Measurements from ENCODE around the gene NFAT5.

NFAT5 gene

DNA sequence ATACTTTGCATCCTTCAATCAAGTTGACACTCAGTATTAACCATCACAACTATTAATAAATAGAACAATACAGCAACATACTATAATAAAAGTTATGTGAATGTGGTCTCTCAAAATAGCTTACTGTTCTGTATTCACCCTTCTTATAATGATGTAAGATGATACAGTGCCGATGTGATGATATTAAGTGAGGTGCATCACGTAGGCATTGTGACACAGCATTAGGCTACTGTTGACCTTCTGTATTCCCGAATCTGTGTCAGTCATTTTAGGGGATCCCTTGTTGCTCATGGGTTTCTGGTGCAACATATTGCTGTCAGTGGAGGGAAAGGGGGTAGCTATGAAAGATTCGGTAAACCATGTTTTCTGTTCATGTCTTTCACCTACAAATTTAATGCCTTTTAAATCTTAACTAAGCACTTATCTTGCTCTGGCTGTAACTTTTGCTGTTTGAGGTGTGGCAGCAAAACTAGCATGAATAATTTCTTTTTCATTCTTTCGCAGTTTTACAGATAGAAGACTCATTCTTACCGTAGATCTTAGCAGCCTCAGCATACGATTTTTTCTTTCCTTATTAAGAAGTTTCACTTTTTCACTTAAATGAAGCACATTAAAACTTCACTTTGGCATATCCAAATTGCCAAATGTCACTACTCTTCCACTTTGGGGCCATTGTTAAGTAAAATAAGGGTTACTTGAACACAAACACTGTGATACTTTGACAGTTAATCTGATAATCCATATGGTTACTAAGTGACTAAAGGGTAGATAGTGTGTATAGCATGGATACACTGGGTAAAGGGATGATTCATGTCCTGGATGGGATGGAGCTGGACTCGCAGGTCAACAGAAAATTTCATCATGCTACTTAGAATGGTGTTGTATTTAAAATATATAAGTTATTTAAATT lies 29.6 kb downstream of the NFAT5 start:
- no peak for TF ChIP-seq CTCF (IDR thresholded peaks at IDR 0.05; ENCODE audit: borderline replicate concordance, control extremely low read depth, extremely low read depth, insufficient read depth, missing control alignments)

GRCh38 chr16:69596801-69597200 lies 31.0 kb downstream of the NFAT5 start:
- no peak for DNase-seq (ENCODE audit: low spot score)
- in situ Hi-C loops (cut with MboI; ENCODE audit: low sequenced_read_pairs, unreplicated experiment) = no loop called here

More for the DNA sequence above, 29.6 kb downstream of the NFAT5 start:
- DNase-seq (ENCODE audit: low spot score) = no peak
- in situ Hi-C loops (cut with MboI; ENCODE audit: low sequenced_read_pairs, unreplicated experiment) = no loop called here

GRCh38 chr16:69598045-69598444 lies 32.3 kb downstream of the NFAT5 start:
- no peak for TF ChIP-seq CTCF (IDR thresholded peaks at IDR 0.05; ENCODE audit: borderline replicate concordance, control extremely low read depth, extremely low read depth, insufficient read depth, missing control alignments)
- in situ Hi-C loops (cut with MboI; ENCODE audit: low sequenced_read_pairs, unreplicated experiment) = no loop called here
- DNase-seq (ENCODE audit: low spot score) = no peak

More at GRCh38 chr16:69596801-69597200, 31.0 kb downstream of the NFAT5 start:
- TF ChIP-seq CTCF (IDR thresholded peaks at IDR 0.05; ENCODE audit: borderline replicate concordance, control extremely low read depth, extremely low read depth, insufficient read depth, missing control alignments) = no peak

- in situ Hi-C loops (cut with MboI; ENCODE audit: low sequenced_read_pairs, unreplicated experiment) = no loop called here
- TF ChIP-seq CTCF (IDR thresholded peaks at IDR 0.05; ENCODE audit: borderline replicate concordance, control extremely low read depth, extremely low read depth, insufficient read depth, missing control alignments) = no peak
- no peak for DNase-seq (ENCODE audit: low spot score)
Measured at GRCh38 chr16:69599731-69600130, 34.0 kb downstream of the NFAT5 start.

GRCh38 chr16:69600202-69600601 lies 34.4 kb downstream of the NFAT5 start:
- no peak for DNase-seq (ENCODE audit: low spot score)
- in situ Hi-C loops (cut with MboI; ENCODE audit: low sequenced_read_pairs, unreplicated experiment) = no loop called here
- no peak for TF ChIP-seq CTCF (IDR thresholded peaks at IDR 0.05; ENCODE audit: borderline replicate concordance, control extremely low read depth, extremely low read depth, insufficient read depth, missing control alignments)

DNA sequence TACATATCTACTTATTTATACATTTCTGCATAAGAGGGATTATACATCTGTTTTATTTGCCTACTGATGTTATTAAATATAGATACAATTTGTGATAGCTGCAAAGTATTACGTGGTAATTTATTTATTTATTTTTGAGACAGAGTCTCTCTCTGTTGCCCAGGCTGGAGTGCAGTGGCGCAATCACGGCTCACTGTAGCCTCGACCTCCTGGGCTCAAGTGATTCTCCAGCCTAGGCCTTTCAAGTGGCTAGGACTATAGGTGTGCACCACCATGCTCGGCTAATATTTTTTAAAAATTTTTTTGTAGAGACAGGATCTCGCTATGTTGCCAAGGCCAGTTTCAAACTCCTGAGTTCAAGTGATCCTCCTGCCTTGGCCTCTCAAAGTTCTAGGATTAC lies 35.5 kb downstream of the NFAT5 start:
- no peak for DNase-seq (ENCODE audit: low spot score)
- no peak for TF ChIP-seq CTCF (IDR thresholded peaks at IDR 0.05; ENCODE audit: borderline replicate concordance, control extremely low read depth, extremely low read depth, insufficient read depth, missing control alignments)
- in situ Hi-C loops (cut with MboI; ENCODE audit: low sequenced_read_pairs, unreplicated experiment) = no loop called here
